A673 (cell line): ENCODE measurements around the gene SEBOX. TPM values are rescaled to one million over a fixed set of nuclear protein-coding genes. Genes with fewer than 3 reads are reported as not detected.

Experiments
- BruUV-seq: library from RNA; stranded (reverse); fragments of 400-500 nt; replicated peaks from 2 replicates; lab custom pipeline; 2021; lab: Mats Ljungman, UMichigan
- CTCF ChIA-PET: fragments of 300-600 bp; sonication (Branson Sonifier 250); formaldehyde crosslinking; loops from one replicate; lab custom pipeline; 2022; ENCODE audit warnings: antibody characterized with exemption; lab: Charles Lee
- POLR2A ChIA-PET: fragments of 300-600 bp; sonication (Branson Sonifier 250); formaldehyde crosslinking; loops from one replicate; lab custom pipeline; 2022; ENCODE audit warnings: antibody characterized with exemption; ENCODE audit not compliant: low non-redundant PET; lab: Charles Lee
- DNase-seq: peaks from one replicate; pipeline ENCODE4 v3.0.0-alpha.2; 2015; ENCODE audit warnings: low spot score
- H3K27ac ChIP-seq: fragments of 200-600 bp; sonication (generic); 2 replicates; pipeline ENCODE4 v1.5.1; 2016; ENCODE audit warnings: mixed run types, low read depth, mild to moderate bottlenecking, mixed read lengths, antibody characterized with exemption, low read length; ENCODE audit not compliant: poor library complexity, severe bottlenecking
- H3K27me3 ChIP-seq: fragments of 200-600 bp; sonication (generic); replicated peaks from 2 replicates; pipeline ENCODE4 v1.6.1; 2017; ENCODE audit warnings: mixed run types, low read depth, mild to moderate bottlenecking, mixed read lengths, antibody characterized with exemption, low read length; ENCODE audit not compliant: insufficient read depth, poor library complexity
- H3K36me3 ChIP-seq: fragments of 200-600 bp; sonication (generic); 2 replicates; pipeline ENCODE4 v1.6.1; 2016; ENCODE audit warnings: mixed run types, mild to moderate bottlenecking, mixed read lengths, antibody characterized with exemption, low read length; ENCODE audit not compliant: insufficient read depth, poor library complexity, severe bottlenecking
- H3K4me1 ChIP-seq: fragments of 200-600 bp; sonication (generic); 2 replicates; pipeline ENCODE4 v1.6.1; 2017; ENCODE audit warnings: mixed run types, mild to moderate bottlenecking, mixed read lengths, antibody characterized with exemption, low read length; ENCODE audit not compliant: insufficient read depth, poor library complexity, severe bottlenecking
- H3K4me3 ChIP-seq: fragments of 200-600 bp; sonication (generic); 2 replicates; pipeline ENCODE4 v1.5.1; 2016; ENCODE audit warnings: low read depth, mixed run types, mild to moderate bottlenecking, mixed read lengths, low read length; ENCODE audit not compliant: poor library complexity, severe bottlenecking
- H3K9me3 ChIP-seq: fragments of 200-600 bp; sonication (generic); 2 replicates; pipeline ENCODE4 v1.6.1; 2016; ENCODE audit warnings: mixed run types, low read depth, mild to moderate bottlenecking, mixed read lengths, antibody characterized with exemption, low read length; ENCODE audit not compliant: poor library complexity, severe bottlenecking
- EZH2 ChIP-seq: fragments of 200-600 bp; sonication (generic); IDR thresholded peaks from 2 replicates; pipeline ENCODE4 v1.6.1; 2017; ENCODE audit warnings: borderline replicate concordance, low read depth, mild to moderate bottlenecking, mixed read lengths, antibody characterized with exemption, low read length; ENCODE audit not compliant: poor library complexity, severe bottlenecking
- intact Hi-C: fragments of 100-400 bp; cut with micrococcal nuclease; formaldehyde crosslinking; loops from one replicate; pipeline ENCODE4 v1.10.0; 2022; ENCODE audit not compliant: unreplicated experiment
- total RNA-seq: library from RNA; stranded (reverse); gene quantifications from 2 replicates; pipeline ENCODE4 v1.2.3, GENCODE V29; 2021
- TF ChIP-seq, protein P1 (sequence below): fragments of 300-800, 200-600 bp; sonication (generic); conservative IDR thresholded peaks from 2 replicates; pipeline ENCODE4 v1.5.1; 2017; ENCODE audit warnings: low read depth, mild to moderate bottlenecking, antibody characterized with exemption, low read length, moderate library complexity, mixed read lengths

SEBOX gene
- total RNA-seq, 1 experiment from 2014 or later: not detected

DNA sequence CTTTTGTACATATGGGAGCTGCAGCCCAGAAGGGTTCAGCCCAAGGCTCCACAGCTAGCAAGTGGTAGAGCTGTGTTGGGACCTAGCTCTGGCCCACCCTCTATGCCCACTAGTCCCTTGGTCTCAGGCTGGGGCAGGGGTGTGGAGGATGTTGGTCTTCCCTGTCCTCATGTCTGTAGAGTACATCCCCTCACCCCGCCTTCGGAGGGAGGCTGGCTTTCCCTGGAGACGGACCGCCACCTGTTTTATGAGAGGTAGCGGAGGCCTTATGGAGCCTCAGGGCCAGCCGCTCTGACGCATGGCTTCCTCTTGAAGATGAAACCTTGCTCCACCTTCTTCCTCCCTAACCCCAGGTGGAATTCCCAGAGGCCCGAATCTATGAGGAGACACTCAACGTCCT, 21.0 kb downstream of the SEBOX start:
- no peak for DNase-seq
- H3K27ac ChIP-seq: no peak overlapping the region
- no peaks in the 10 kb centered on the region for H3K9me3 ChIP-seq
- intact Hi-C loops: no loop called here
- ChIA-PET POLR2A (no interaction called here), CTCF (no interaction called here)
- no peak for TF ChIP-seq EZH2
- TF ChIP-seq, protein P1, sequence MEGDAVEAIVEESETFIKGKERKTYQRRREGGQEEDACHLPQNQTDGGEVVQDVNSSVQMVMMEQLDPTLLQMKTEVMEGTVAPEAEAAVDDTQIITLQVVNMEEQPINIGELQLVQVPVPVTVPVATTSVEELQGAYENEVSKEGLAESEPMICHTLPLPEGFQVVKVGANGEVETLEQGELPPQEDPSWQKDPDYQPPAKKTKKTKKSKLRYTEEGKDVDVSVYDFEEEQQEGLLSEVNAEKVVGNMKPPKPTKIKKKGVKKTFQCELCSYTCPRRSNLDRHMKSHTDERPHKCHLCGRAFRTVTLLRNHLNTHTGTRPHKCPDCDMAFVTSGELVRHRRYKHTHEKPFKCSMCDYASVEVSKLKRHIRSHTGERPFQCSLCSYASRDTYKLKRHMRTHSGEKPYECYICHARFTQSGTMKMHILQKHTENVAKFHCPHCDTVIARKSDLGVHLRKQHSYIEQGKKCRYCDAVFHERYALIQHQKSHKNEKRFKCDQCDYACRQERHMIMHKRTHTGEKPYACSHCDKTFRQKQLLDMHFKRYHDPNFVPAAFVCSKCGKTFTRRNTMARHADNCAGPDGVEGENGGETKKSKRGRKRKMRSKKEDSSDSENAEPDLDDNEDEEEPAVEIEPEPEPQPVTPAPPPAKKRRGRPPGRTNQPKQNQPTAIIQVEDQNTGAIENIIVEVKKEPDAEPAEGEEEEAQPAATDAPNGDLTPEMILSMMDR: no peak
- no peaks in the 10 kb centered on the region for H3K27me3 ChIP-seq
- no peak overlapping the region for H3K4me3 ChIP-seq
- no TSS peak for BruUV-seq
- no peaks in the 10 kb centered on the region for H3K4me1 ChIP-seq
- H3K36me3 ChIP-seq: peaks cover 65% of the 10 kb centered on the region

DNA sequence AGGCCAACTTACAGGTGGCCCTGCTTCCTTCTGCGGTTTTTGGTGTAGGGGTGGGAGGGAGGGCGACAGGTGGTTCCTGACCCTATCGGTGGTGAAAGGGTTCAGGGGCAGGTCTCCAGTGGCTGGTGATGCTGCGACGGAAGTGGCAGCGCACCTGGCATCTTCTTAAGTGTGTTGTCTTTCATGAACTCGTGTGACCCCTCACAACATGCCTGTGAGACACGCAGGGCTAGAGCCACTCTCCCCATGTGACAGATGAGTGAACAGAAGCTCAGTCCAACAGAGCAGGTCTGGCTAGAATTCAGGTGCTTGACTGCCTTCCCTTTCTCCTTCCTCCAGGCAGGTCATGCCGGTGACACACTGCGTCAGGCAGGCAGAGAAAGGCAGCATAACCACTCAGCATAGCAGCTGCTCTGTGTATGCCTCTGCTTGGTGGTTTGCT, 21.5 kb downstream of the SEBOX start:
- no TSS peak for BruUV-seq
- Histone ChIP-seq H3K27me3 (no peaks in the 10 kb centered on the region), H3K9me3 (no peaks in the 10 kb centered on the region), H3K27ac (no peak overlapping the region), H3K4me3 (no peak overlapping the region), H3K4me1 (no peaks in the 10 kb centered on the region), H3K36me3 (peaks cover 60% of the 10 kb centered on the region)
- POLR2A ChIA-PET: no interaction called here
- DNase-seq: no peak
- intact Hi-C loops: no loop called here
- CTCF ChIA-PET: no interaction called here
- TF ChIP-seq EZH2: no peak
- TF ChIP-seq, protein P1: no peak

DNA sequence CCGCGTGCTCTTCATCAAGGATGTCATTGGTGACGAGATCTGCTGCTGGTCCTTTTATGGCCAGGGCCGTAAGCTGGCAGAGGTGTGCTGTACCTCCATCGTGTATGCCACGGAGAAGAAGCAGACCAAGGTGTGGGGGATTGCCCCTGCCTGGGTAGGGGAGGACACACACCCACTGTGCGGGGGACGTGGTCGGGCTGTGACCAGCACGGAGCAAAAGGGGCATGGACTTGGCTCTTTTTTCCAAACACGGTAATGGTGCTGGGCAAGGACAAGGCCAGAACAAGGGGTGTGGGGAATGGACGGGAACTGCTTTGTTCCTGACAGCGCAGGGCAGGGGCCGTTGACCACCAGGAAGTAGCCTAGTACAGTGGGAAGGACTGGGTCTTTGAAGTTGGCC, 22.7 kb downstream of the SEBOX start:
- no peak for DNase-seq
- intact Hi-C loops: no loop called here
- ChIA-PET CTCF (no interaction called here), POLR2A (no interaction called here)
- Histone ChIP-seq H3K36me3 (peaks cover 50% of the 10 kb centered on the region), H3K9me3 (no peaks in the 10 kb centered on the region), H3K27ac (no peak overlapping the region), H3K27me3 (no peaks in the 10 kb centered on the region), H3K4me3 (no peak overlapping the region), H3K4me1 (no peaks in the 10 kb centered on the region)
- no TSS peak for BruUV-seq
- TF ChIP-seq, protein P1: no peak
